ENCODE data around the gene ROR2.
A peak's percentile ranks its signal among the peaks of the same experiment; 100 is the strongest.

Gene ROR2

DNA sequence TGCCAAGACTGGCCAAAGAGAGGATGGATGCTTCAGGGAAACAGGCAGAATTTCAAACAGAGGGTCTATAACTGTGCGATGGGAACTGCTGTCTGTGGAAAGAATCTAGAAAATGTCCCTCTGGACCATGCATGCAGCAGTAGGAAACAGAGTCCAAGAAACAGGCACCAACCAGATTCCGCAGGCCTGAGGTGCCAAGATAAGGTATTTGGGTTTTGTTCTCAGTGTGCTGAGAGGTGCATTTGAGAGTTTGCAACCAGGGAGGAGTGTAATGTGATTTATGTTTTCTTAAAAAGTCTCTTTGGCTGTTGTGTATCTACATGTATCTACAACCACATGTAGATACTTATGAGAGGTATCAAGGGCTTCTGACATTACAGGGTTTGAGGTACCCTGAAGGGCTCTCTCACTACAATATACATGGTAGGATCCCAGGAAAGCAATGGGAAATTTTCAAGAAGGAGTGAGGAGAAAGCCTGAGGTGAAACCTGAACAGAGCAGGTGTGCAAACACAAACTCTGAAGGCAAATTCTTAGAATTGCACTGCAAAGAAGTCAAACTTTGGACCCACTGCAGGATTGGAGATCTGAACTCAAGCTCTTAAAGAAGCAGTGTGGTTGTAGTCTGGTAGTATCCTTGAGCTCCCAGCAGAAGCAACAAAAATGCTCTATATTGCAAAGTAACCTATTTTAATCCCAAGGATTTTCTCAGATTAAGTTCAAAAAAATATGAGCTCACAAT, 343.6 kb downstream of the ROR2 start:
- no peak for DNase-seq (ENCODE audit: low spot score)
- TF ChIP-seq, protein P1, sequence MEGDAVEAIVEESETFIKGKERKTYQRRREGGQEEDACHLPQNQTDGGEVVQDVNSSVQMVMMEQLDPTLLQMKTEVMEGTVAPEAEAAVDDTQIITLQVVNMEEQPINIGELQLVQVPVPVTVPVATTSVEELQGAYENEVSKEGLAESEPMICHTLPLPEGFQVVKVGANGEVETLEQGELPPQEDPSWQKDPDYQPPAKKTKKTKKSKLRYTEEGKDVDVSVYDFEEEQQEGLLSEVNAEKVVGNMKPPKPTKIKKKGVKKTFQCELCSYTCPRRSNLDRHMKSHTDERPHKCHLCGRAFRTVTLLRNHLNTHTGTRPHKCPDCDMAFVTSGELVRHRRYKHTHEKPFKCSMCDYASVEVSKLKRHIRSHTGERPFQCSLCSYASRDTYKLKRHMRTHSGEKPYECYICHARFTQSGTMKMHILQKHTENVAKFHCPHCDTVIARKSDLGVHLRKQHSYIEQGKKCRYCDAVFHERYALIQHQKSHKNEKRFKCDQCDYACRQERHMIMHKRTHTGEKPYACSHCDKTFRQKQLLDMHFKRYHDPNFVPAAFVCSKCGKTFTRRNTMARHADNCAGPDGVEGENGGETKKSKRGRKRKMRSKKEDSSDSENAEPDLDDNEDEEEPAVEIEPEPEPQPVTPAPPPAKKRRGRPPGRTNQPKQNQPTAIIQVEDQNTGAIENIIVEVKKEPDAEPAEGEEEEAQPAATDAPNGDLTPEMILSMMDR (IDR thresholded peaks at IDR 0.05; ENCODE audit: extremely low read depth, missing control alignments): no peak

DNA sequence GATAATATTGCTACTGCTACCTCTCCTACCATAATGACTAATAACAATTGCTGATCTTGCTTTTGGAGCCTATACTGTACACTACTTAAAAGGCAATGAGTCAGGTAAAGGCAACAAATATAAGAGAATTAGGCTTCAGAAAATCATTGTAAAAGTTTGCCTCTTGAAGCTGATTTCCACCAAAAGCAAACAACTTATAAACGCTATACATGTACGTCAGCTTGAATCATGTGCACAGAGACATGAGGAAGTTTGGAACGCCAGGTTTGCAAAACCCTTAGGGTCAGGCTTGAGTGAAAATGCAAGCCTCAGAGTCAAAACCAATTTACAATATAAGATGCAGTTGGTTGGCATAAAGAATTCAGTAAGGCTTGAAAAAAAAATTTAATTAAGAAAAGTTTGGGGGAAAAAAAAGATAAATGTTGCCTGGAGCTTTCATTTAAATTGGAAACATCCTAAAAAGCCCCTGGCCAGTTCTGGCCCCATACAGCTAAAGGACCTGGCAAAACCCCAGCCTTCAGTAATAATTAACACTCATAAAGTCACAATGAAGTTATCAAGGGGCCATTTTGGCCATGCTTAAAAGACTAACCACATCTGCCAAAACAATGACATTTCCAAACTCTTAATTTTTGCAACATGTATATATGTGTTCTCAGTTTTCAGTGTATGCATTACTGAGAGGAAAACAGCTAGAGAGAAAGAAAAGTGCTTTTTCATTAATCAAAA, 345.4 kb downstream of the ROR2 start:
- no peak for DNase-seq (ENCODE audit: low spot score)
- TF ChIP-seq, protein P1 (IDR thresholded peaks at IDR 0.05; ENCODE audit: extremely low read depth, missing control alignments): no peak

DNA sequence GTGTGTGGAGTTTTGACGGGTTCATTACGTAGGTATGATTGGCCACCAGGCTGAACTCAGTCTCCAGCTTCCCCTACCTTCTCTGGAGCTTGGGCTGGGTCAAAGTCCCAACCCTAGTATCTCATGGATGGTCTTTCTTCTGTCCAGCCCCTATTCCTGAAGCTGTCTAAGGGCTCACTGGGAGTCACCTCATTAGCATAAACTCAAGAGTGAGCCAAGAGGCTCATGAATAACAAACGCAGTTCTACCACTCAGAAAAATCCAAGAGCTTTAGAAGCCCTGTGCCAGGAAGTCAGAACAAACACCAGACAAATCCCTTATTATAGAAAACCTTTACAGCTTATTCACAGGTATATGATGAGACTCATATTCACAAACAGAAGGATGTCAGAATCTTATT, 346.1 kb downstream of the ROR2 start:
- DNase-seq (ENCODE audit: low spot score): no peak
- TF ChIP-seq, protein P1 (IDR thresholded peaks at IDR 0.05; ENCODE audit: extremely low read depth, missing control alignments): no peak

DNA sequence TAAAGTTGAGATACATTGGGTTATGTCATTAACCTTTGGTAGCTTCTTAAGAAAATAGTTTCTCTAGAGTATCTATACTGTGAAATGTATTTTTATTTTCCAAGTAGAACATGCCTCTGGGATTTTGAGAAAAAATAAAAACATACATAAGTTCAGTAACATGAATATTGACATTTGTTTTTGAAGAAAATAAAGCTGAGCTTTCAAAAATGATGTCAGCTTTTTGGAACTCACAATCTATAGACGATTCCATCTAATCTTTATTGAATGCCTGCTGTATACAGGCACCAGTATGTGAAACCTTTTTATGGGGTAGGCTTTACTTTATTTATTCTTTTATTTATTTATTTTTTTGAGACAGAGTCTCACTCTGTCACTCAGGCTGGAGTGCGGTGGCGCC, 350.5 kb downstream of the ROR2 start:
- no peak for DNase-seq (ENCODE audit: low spot score)
- TF ChIP-seq, protein P1 (IDR thresholded peaks at IDR 0.05; ENCODE audit: extremely low read depth, missing control alignments): no peak

DNA sequence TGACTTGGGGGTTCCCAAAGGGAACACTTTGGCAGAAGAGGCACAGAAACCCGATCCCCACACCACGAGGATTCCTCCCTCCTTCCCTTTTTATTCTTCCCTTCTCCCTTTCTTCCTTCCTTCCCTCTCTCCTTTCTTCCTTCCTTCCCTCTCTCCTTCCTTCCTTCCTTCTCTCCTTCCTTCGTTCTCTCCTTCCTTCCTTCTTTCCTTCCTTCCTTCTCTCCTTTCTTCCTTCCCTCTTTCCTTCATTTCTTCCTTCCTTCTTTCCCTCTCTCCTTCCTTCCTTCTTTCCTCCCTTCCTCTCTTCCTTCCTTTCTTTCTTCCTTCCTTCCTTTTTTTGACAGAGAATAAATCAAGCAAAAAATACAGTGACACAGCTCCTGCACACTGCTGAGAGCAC, 358.4 kb downstream of the ROR2 start:
- DNase-seq (ENCODE audit: low spot score): no peak
- TF ChIP-seq, protein P1 (IDR thresholded peaks at IDR 0.05; ENCODE audit: extremely low read depth, missing control alignments): no peak

DNA sequence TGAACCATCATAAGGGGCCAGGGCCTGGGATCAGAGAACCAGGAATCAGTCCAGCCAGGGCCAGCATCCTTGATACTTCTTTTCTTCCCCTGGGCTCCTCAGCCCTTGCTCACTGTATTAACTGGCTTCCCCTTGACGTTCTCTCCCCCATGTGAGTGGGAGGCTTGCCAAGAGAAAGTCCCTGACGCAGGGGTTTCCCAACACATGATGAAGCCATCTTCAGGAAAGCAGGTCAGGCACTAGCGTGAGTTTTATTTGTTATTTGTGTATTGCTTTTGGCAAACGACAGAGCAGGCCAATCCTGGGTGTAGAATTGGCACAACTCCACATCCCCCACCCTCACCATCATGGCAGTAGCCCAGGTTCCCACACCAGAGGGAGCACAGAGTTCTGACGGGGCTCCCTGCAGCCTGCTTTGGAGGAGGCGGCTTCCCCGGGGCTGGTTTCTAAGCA, 360.9 kb downstream of the ROR2 start:
- DNase-seq (ENCODE audit: low spot score): peak; percentile 34
- TF ChIP-seq, protein P1 (IDR thresholded peaks at IDR 0.05; ENCODE audit: extremely low read depth, missing control alignments): no peak

DNA sequence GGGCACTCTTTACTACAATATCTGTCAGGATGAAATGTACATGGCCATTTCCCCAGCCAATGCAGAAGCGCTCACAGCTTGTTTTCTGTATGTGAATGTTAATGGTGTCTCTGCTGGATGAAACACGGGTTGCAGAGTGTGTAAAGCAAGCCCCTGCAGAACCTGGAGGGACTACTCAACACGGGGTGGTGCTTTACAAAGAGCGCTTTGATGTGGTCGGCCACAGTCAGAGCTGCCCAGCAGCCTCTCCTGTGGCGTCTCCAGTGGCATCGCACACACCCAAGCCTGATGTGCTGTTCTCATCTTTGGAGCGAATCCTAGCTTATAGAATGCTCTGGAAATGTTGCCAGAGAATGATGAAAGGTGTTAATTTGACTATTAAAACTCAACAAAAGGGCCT, 363.7 kb downstream of the ROR2 start:
- TF ChIP-seq, protein P1 (IDR thresholded peaks at IDR 0.05; ENCODE audit: extremely low read depth, missing control alignments): no peak
- DNase-seq (ENCODE audit: low spot score): no peak
